ENCODE results near the gene KHDC1. TPM values are rescaled to one million over a fixed set of nuclear protein-coding genes. Genes with fewer than 3 reads are reported as not detected.

KHDC1 gene
- total and polyA plus RNA-seq, 4 donors = 1.3 to 3.5 (median 2.5) TPM

DNA sequence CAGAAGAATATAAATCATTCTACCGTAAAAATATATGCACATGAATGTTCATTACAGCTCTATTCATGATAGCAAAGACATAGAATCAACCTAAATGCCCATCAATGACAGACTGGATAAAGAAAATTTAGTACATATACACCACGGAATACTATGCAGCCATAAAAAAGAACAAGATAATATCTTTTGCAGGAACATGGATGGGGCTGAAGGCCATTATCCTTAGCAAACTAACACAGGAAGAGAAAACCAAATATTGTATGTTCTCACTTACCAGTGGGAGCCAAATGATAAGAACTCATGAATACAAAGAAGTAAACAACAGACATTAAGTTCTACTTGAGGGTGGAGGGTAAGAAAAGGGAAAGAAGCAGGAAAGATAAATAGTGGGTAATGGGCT is 46.1 kb downstream of the KHDC1 start:
- ATAC-seq (ENCODE audit: insufficient read depth, low FRiP score) = no peak
- Histone ChIP-seq H3K36me3 (ENCODE audit: control insufficient read depth in 4 of 4, insufficient read depth in 4 of 4, low read length in 4 of 4) (no peaks in the 10 kb centered on the region), H3K4me3 (no peak overlapping the region), H3K9me3 (ENCODE audit: control insufficient read depth in 4 of 4, insufficient read depth in 3 of 4, low read length in 3 of 4) (no peaks in the 10 kb centered on the region), H3K9ac (ENCODE audit: insufficient read depth in 1 of 2, low read length in 2 of 2) (no peak overlapping the region), H3K27me3 (ENCODE audit: control insufficient read depth in 3 of 3, insufficient read depth in 3 of 3, low read length in 2 of 3) (no peaks in the 10 kb centered on the region), H3K27ac (ENCODE audit: low read depth in 1 of 2, low read length in 1 of 2) (no peak overlapping the region), H3K4me1 (ENCODE audit: control insufficient read depth in 5 of 5, insufficient read depth in 5 of 5, low read length in 5 of 5) (no peaks in the 10 kb centered on the region)
- 93 to 95% methylated on average over 2 of the region's 2 CpGs for WGBS, 2 donors
- no peak for DNase-seq
- no peak for TF ChIP-seq CTCF (IDR thresholded peaks at IDR 0.05; ENCODE audit: control extremely low read depth, extremely low read depth)

DNA sequence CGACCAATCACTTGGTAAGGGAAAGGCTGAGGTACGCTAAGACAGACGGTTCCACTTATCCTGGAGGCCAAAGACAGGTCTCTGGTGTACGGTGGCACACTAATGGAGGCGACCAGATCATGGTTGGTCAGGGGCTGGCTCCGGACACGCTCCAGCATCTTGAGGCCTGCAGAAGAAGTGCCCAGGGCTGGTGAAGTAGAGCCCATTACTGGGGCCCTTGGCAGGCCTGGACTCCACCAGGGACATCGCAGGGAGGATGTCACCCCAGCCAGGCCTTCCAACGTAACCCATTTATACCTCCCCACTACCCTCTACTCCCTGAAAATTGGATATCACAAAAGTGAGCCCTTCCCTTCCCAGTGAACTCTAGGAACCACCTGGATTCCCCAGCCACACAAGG is 53.9 kb downstream of the KHDC1 start:
- no peaks in the 10 kb centered on the region for H3K27me3 ChIP-seq (ENCODE audit: control insufficient read depth in 3 of 3, insufficient read depth in 3 of 3, low read length in 2 of 3)
- ATAC-seq (ENCODE audit: insufficient read depth, low FRiP score) = no peak
- no peak overlapping the region for H3K4me3 ChIP-seq
- H3K27ac ChIP-seq (ENCODE audit: low read depth in 1 of 2, low read length in 1 of 2) = no peak overlapping the region
- H3K36me3 ChIP-seq (ENCODE audit: control insufficient read depth in 4 of 4, insufficient read depth in 4 of 4, low read length in 4 of 4) = no peaks in the 10 kb centered on the region
- H3K9ac ChIP-seq (ENCODE audit: insufficient read depth in 1 of 2, low read length in 2 of 2) = no peak overlapping the region
- no peaks in the 10 kb centered on the region for H3K4me1 ChIP-seq (ENCODE audit: control insufficient read depth in 5 of 5, insufficient read depth in 5 of 5, low read length in 5 of 5)
- WGBS, 2 donors = 77 to 78% methylated on average over 9 of the region's 9 CpGs
- H3K9me3 ChIP-seq (ENCODE audit: control insufficient read depth in 4 of 4, insufficient read depth in 3 of 4, low read length in 3 of 4) = peaks cover 0 to 2% (median 0%) of the 10 kb centered on the region in 4 donors
- no peak for DNase-seq
- TF ChIP-seq CTCF (IDR thresholded peaks at IDR 0.05; ENCODE audit: control extremely low read depth, extremely low read depth) = no peak

DNA sequence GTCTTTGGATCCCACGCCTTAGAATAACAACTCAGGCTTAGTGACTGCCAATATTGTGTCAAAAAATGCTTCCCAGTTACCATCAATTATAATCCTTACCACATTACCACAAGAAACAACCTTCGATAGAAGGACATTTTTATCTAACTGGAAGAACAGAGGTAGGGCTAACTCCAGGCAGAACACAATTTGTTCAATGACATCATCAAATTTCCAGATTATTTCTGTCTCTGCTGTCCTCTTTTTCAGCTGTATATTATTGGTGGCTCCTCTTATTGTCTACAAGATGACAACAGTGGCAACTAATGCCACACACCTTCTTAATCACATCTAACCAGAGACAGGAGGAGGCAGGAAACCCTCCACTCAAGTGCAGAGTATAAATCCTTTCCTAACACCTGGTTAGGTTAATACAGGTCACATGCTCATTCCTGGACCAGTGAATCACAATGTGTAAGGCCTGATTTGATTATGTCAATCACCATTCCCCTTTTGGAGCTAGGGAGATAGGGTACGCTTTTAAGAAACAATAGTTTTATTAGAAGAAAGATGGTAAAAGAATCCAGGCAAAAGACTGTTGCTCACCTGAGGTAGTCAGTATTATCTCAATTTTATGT is 55.7 kb downstream of the KHDC1 start:
- H3K27me3 ChIP-seq (ENCODE audit: control insufficient read depth in 3 of 3, insufficient read depth in 3 of 3, low read length in 2 of 3) = no peaks in the 10 kb centered on the region
- peaks cover 0 to 2% (median 0%) of the 10 kb centered on the region in 4 donors for H3K9me3 ChIP-seq (ENCODE audit: control insufficient read depth in 4 of 4, insufficient read depth in 3 of 4, low read length in 3 of 4)
- no peak overlapping the region for H3K27ac ChIP-seq (ENCODE audit: low read depth in 1 of 2, low read length in 1 of 2)
- no peak for ATAC-seq (ENCODE audit: insufficient read depth, low FRiP score)
- no peaks in the 10 kb centered on the region for H3K4me1 ChIP-seq (ENCODE audit: control insufficient read depth in 5 of 5, insufficient read depth in 5 of 5, low read length in 5 of 5)
- H3K36me3 ChIP-seq (ENCODE audit: control insufficient read depth in 4 of 4, insufficient read depth in 4 of 4, low read length in 4 of 4) = no peaks in the 10 kb centered on the region
- DNase-seq = no peak
- no peak overlapping the region for H3K4me3 ChIP-seq
- TF ChIP-seq CTCF (IDR thresholded peaks at IDR 0.05; ENCODE audit: control extremely low read depth, extremely low read depth) = no peak
- 92 to 95% methylated on average over 3 of the region's 3 CpGs for WGBS, 2 donors
- no peak overlapping the region for H3K9ac ChIP-seq (ENCODE audit: insufficient read depth in 1 of 2, low read length in 2 of 2)

- DNase-seq = no peak
- Histone ChIP-seq H3K9ac (ENCODE audit: insufficient read depth in 1 of 2, low read length in 2 of 2) (no peak overlapping the region), H3K27ac (ENCODE audit: low read depth in 1 of 2, low read length in 1 of 2) (no peak overlapping the region), H3K4me3 (no peak overlapping the region), H3K27me3 (ENCODE audit: control insufficient read depth in 3 of 3, insufficient read depth in 3 of 3, low read length in 2 of 3) (no peaks in the 10 kb centered on the region), H3K9me3 (ENCODE audit: control insufficient read depth in 4 of 4, insufficient read depth in 3 of 4, low read length in 3 of 4) (peaks cover 0 to 2% (median 0%) of the 10 kb centered on the region in 4 donors), H3K36me3 (ENCODE audit: control insufficient read depth in 4 of 4, insufficient read depth in 4 of 4, low read length in 4 of 4) (no peaks in the 10 kb centered on the region), H3K4me1 (ENCODE audit: control insufficient read depth in 5 of 5, insufficient read depth in 5 of 5, low read length in 5 of 5) (no peaks in the 10 kb centered on the region)
- no peak for ATAC-seq (ENCODE audit: insufficient read depth, low FRiP score)
- no peak for TF ChIP-seq CTCF (IDR thresholded peaks at IDR 0.05; ENCODE audit: control extremely low read depth, extremely low read depth)
- WGBS, 2 donors = 88 to 90% methylated on average over 4 of the region's 4 CpGs
These were observed 58.7 kb downstream of the KHDC1 start for GRCh38 chr6:73204252-73204651.
